WTC11 (cell line): ENCODE data around the gene KIAA0753. TPM values are rescaled to one million over a fixed set of nuclear protein-coding genes. Genes with fewer than 3 reads are reported as not detected.
A peak's percentile ranks its signal among the peaks of the same experiment; 100 is the strongest.

Experiments used
- ATAC-seq: fragments of 200-7000 bp; cut with Tn5 transposase; 2 replicates; pipeline ENCODE4 v1.10.0; 2021; ENCODE audit warnings: mild to moderate bottlenecking, moderate library complexity
- CTCF ChIA-PET: fragments of 300-600 bp; sonication (Branson Sonifier 250); formaldehyde crosslinking; loops from one replicate; lab custom pipeline; 2021; ENCODE audit warnings: antibody characterized with exemption; lab: Charles Lee
- POLR2A ChIA-PET: fragments of 350-600 bp; sonication (Branson Sonifier 250); formaldehyde crosslinking; loops from one replicate; lab custom pipeline; 2021; ENCODE audit warnings: antibody characterized with exemption; lab: Charles Lee
- DNase-seq: peaks from one replicate; pipeline ENCODE4 v3.0.0; 2021; ENCODE audit warnings: low spot score
- H3K27ac Mint-ChIP-seq: 2 replicates; pipeline ENCODE4 v1.8.0; 2021; ENCODE audit warnings: mixed read lengths
- H3K27me3 Mint-ChIP-seq: 2 replicates; pipeline ENCODE4 v1.8.0; 2021; ENCODE audit warnings: low read depth, mild to moderate bottlenecking, moderate library complexity, mixed read lengths
- H3K36me3 Mint-ChIP-seq: 2 replicates; pipeline ENCODE4 v1.8.0; 2021; ENCODE audit warnings: mixed read lengths
- H3K4me1 Mint-ChIP-seq: 2 replicates; pipeline ENCODE4 v1.8.0; 2022; ENCODE audit warnings: mixed read lengths
- H3K4me3 Mint-ChIP-seq: 2 replicates; pipeline ENCODE4 v1.8.0; 2021; ENCODE audit warnings: mild to moderate bottlenecking, moderate library complexity, mixed read lengths
- H3K9me3 Mint-ChIP-seq: 2 replicates; pipeline ENCODE4 v1.8.0; 2021; ENCODE audit warnings: mixed read lengths
- ATF1 ChIP-seq: sonication (generic); formaldehyde crosslinking; IDR thresholded peaks from 2 replicates; pipeline ENCODE4 v1.8.1; 2023; ENCODE audit warnings: mild to moderate bottlenecking, moderate library complexity, missing genetic modification reagents
- CBFB ChIP-seq: sonication (generic); formaldehyde crosslinking; IDR thresholded peaks from 2 replicates; pipeline ENCODE4 v1.8.1; 2022; ENCODE audit warnings: mild to moderate bottlenecking, low read depth, missing genetic modification reagents
- CREB1 ChIP-seq: sonication (generic); formaldehyde crosslinking; IDR thresholded peaks from 2 replicates; pipeline ENCODE4 v1.8.0; 2023; ENCODE audit warnings: mild to moderate bottlenecking, missing genetic modification reagents
- ELF4 ChIP-seq: sonication (generic); formaldehyde crosslinking; IDR thresholded peaks from 2 replicates; pipeline ENCODE4 v1.8.1; 2022; ENCODE audit warnings: low read depth, mild to moderate bottlenecking, moderate library complexity, missing genetic modification reagents
- FOXK1 ChIP-seq: sonication (generic); formaldehyde crosslinking; IDR thresholded peaks from 2 replicates; pipeline ENCODE4 v1.8.0; 2022; ENCODE audit warnings: mild to moderate bottlenecking, moderate library complexity, missing genetic modification reagents
- JAZF1 ChIP-seq: fragments of 250-450 bp; sonication (Bioruptor Pico); IDR thresholded peaks from 2 replicates; pipeline ENCODE4 v1.9.0; 2021; ENCODE audit warnings: moderate library complexity, mild to moderate bottlenecking, inconsistent platforms
- KAT7 ChIP-seq: sonication (generic); formaldehyde crosslinking; IDR thresholded peaks from 2 replicates; pipeline ENCODE4 v1.8.1; 2023; ENCODE audit warnings: missing genetic modification reagents, mild to moderate bottlenecking, borderline replicate concordance
- MXD4 ChIP-seq: fragments of 250-450 bp; sonication (Bioruptor Pico); IDR thresholded peaks from 2 replicates; pipeline ENCODE4 v1.8.0; 2021; ENCODE audit warnings: mild to moderate bottlenecking, moderate library complexity, borderline replicate concordance
- NFATC4 ChIP-seq: fragments of 250-450 bp; sonication (Bioruptor Pico); IDR thresholded peaks from 2 replicates; pipeline ENCODE4 v1.9.0; 2021; ENCODE audit warnings: mild to moderate bottlenecking
- NR2C2 ChIP-seq: sonication (generic); formaldehyde crosslinking; IDR thresholded peaks from 2 replicates; pipeline ENCODE4 v1.8.0; 2022; ENCODE audit warnings: mild to moderate bottlenecking, missing genetic modification reagents
- NR3C1 ChIP-seq: sonication (generic); formaldehyde crosslinking; conservative IDR thresholded peaks from 2 replicates; pipeline ENCODE4 v1.8.1; 2023; ENCODE audit warnings: low read depth, mild to moderate bottlenecking, missing genetic modification reagents
- OVOL2 ChIP-seq: fragments of 250-450 bp; sonication (Bioruptor Pico); IDR thresholded peaks from 2 replicates; pipeline ENCODE4 v1.9.0; 2021; ENCODE audit warnings: mild to moderate bottlenecking, borderline replicate concordance
- SMAD3 ChIP-seq: sonication (generic); formaldehyde crosslinking; IDR thresholded peaks from 2 replicates; pipeline ENCODE4 v1.8.0; 2022; ENCODE audit warnings: missing genetic modification reagents, mild to moderate bottlenecking, borderline replicate concordance
- TP53 ChIP-seq: sonication (generic); formaldehyde crosslinking; IDR thresholded peaks from 2 replicates; pipeline ENCODE4 v1.8.1; 2023; ENCODE audit warnings: mild to moderate bottlenecking, missing genetic modification reagents
- ZBTB21 ChIP-seq: sonication (generic); formaldehyde crosslinking; IDR thresholded peaks from 2 replicates; pipeline ENCODE4 v1.8.1; 2023; ENCODE audit warnings: mild to moderate bottlenecking, missing genetic modification reagents, borderline replicate concordance
- ZNF263 ChIP-seq: sonication (generic); formaldehyde crosslinking; IDR thresholded peaks from 2 replicates; pipeline ENCODE4 v1.8.1; 2022; ENCODE audit warnings: low read depth, mild to moderate bottlenecking, moderate library complexity, missing genetic modification reagents
- ZNF317 ChIP-seq: sonication (generic); formaldehyde crosslinking; IDR thresholded peaks from 2 replicates; pipeline ENCODE4 v1.8.1; 2023; ENCODE audit warnings: low read depth, mild to moderate bottlenecking, moderate library complexity, missing genetic modification reagents, borderline replicate concordance
- ZNF396 ChIP-seq: fragments of 250-450 bp; sonication (Bioruptor Pico); IDR thresholded peaks from 2 replicates; pipeline ENCODE4 v1.8.0; 2021; ENCODE audit warnings: mild to moderate bottlenecking, moderate library complexity, borderline replicate concordance
- total RNA-seq: library from RNA; stranded (reverse); gene quantifications from 3 replicates; pipeline ENCODE4 v1.2.3, GENCODE V29; 2021
- TF ChIP-seq, protein P1 (sequence below): fragments of 250-450 bp; sonication (Bioruptor Pico); IDR thresholded peaks from 2 replicates; pipeline ENCODE4 v1.9.0; 2021; ENCODE audit warnings: moderate library complexity, mild to moderate bottlenecking, inconsistent platforms, borderline replicate concordance
- TF ChIP-seq, protein P2 (sequence below): sonication (generic); formaldehyde crosslinking; IDR thresholded peaks from 2 replicates; pipeline ENCODE4 v1.8.0; 2023; ENCODE audit warnings: missing genetic modification reagents
- TF ChIP-seq, protein P3 (sequence below): fragments of 250-450 bp; sonication (Bioruptor Pico); IDR thresholded peaks from 2 replicates; pipeline ENCODE4 v1.9.0; 2021; ENCODE audit warnings: mild to moderate bottlenecking
- TF ChIP-seq, protein P4 (sequence below): sonication (generic); formaldehyde crosslinking; IDR thresholded peaks from 2 replicates; pipeline ENCODE4 v1.8.0; 2022; ENCODE audit warnings: mild to moderate bottlenecking, missing genetic modification reagents
- TF ChIP-seq, protein P5 (sequence below): sonication (generic); formaldehyde crosslinking; IDR thresholded peaks from 2 replicates; pipeline ENCODE4 v1.8.1; 2022; ENCODE audit warnings: missing genetic modification reagents, borderline replicate concordance
- TF ChIP-seq, protein P6 (sequence below): fragments of 250-450 bp; sonication (Bioruptor Pico); IDR thresholded peaks from 2 replicates; pipeline ENCODE4 v1.9.0; 2021; ENCODE audit warnings: mild to moderate bottlenecking
- TF ChIP-seq, protein P7 (sequence below): fragments of 250-450 bp; sonication (Bioruptor Pico); conservative IDR thresholded peaks from 2 replicates; pipeline ENCODE4 v1.9.0; 2021; ENCODE audit warnings: mild to moderate bottlenecking

Gene KIAA0753
- total RNA-seq, 1 experiment from 2014 or later, result 22.8 TPM

DNA sequence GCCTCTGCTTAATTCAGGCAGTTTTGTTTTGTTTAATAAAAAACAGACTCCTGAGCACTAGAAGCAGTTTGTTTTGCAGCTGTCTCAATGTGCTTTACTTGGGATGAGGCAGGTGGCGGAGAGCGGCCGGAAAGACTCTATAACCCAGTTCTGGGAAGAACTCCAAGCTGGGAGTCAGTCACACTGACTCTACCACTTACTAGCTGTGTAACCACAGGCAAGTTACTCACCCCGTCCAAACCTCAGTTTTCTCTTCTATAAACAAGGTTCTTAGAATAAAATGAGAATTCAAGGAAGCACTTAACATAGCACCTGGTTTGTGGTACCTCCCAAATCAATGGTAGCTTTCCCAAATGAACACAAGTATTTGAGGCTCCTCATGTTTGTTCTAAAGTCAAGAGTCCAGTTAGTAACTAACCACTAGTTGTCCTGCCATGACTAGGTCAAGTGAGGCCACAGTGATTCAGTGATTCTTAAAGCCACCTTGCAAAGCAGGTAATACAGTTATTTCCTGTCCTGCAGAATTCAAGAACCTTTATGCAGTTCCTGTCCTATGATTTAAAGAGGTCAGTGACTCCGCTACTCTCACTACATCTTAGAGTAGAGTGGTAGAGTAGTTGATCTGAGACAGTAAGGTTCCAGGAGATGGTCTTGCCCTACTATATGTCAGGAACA lies 3.1 kb upstream of the KIAA0753 start:
- Mint-ChIP-seq H3K4me3 (no peak overlapping the region), H3K9me3 (no peaks in the 10 kb centered on the region), H3K4me1 (peaks cover 28% of the 10 kb centered on the region), H3K27me3 (no peaks in the 10 kb centered on the region), H3K36me3 (peaks cover 48% of the 10 kb centered on the region), H3K27ac (no peak overlapping the region)
- no peak for TF ChIP-seq OVOL2 (CRISPR knock-in tag)
- no peak for TF ChIP-seq ATF1 (CRISPR knock-in tag)
- TF ChIP-seq, protein P1, sequence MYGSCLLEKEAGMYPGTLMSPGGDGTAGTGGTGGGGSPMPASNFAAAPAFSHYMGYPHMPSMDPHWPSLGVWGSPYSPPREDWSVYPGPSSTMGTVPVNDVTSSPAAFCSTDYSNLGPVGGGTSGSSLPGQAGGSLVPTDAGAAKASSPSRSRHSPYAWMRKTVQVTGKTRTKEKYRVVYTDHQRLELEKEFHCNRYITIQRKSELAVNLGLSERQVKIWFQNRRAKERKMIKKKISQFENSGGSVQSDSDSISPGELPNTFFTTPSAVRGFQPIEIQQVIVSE (CRISPR knock-in tag), result no peak
- TF ChIP-seq, protein P2, sequence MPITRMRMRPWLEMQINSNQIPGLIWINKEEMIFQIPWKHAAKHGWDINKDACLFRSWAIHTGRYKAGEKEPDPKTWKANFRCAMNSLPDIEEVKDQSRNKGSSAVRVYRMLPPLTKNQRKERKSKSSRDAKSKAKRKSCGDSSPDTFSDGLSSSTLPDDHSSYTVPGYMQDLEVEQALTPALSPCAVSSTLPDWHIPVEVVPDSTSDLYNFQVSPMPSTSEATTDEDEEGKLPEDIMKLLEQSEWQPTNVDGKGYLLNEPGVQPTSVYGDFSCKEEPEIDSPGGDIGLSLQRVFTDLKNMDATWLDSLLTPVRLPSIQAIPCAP, result no peak
- TF ChIP-seq NR2C2 (CRISPR knock-in tag), result no peak
- no peak for TF ChIP-seq FOXK1 (CRISPR knock-in tag)
- TF ChIP-seq, protein P3, sequence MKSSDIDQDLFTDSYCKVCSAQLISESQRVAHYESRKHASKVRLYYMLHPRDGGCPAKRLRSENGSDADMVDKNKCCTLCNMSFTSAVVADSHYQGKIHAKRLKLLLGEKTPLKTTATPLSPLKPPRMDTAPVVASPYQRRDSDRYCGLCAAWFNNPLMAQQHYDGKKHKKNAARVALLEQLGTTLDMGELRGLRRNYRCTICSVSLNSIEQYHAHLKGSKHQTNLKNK, result no peak
- TF ChIP-seq, protein P4, sequence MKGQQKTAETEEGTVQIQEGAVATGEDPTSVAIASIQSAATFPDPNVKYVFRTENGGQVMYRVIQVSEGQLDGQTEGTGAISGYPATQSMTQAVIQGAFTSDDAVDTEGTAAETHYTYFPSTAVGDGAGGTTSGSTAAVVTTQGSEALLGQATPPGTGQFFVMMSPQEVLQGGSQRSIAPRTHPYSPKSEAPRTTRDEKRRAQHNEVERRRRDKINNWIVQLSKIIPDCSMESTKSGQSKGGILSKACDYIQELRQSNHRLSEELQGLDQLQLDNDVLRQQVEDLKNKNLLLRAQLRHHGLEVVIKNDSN (CRISPR knock-in tag), result no peak
- TF ChIP-seq CREB1 (CRISPR knock-in tag), result no peak
- TF ChIP-seq NFATC4 (CRISPR knock-in tag), result no peak
- TF ChIP-seq JAZF1 (CRISPR knock-in tag), result no peak
- TF ChIP-seq TP53 (CRISPR knock-in tag), result no peak
- TF ChIP-seq ZNF396 (CRISPR knock-in tag), result no peak
- TF ChIP-seq ZBTB21 (CRISPR knock-in tag), result no peak
- no peak for DNase-seq
- CTCF ChIA-PET, result no interaction called here
- POLR2A ChIA-PET, result no interaction called here
- ATAC-seq, result no peak

DNA sequence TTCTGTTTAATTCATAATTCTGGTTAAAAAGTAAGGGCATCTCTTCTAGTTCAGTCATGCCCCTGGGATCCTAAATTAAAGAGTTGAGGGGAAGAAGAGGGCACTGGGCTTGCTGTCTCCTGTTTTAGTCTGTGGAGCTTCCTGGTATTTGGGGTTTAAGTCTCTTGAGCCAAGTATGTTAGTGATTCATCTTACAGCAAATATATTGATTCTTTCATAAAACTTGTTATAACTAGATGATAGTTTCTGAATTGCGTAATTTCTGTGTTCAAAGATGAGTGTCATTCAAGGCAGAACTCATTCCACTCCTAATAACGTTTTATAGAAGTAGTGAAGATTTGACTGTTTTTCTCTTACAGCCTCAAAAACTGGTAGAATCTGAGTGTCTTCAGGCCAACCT lies 2.1 kb upstream of the KIAA0753 start:
- ChIA-PET CTCF (no interaction called here), POLR2A (no interaction called here)
- DNase-seq (no peak), ATAC-seq (no peak)
- H3K36me3 Mint-ChIP-seq, result peaks cover 39% of the 10 kb centered on the region
- H3K27ac Mint-ChIP-seq, result no peak overlapping the region
- no peaks in the 10 kb centered on the region for H3K9me3 Mint-ChIP-seq
- H3K4me1 Mint-ChIP-seq, result peaks cover 24% of the 10 kb centered on the region
- no peaks in the 10 kb centered on the region for H3K27me3 Mint-ChIP-seq
- H3K4me3 Mint-ChIP-seq, result peak overlapping the region; percentile 88
- TF ChIP-seq SMAD3 (CRISPR knock-in tag) (no peak), ATF1 (CRISPR knock-in tag) (no peak), NR3C1 (CRISPR knock-in tag) (no peak), ZBTB21 (CRISPR knock-in tag) (no peak), MXD4 (CRISPR knock-in tag) (no peak), NR2C2 (CRISPR knock-in tag) (no peak), ZNF317 (no peak), FOXK1 (CRISPR knock-in tag) (no peak), KAT7 (no peak), ZNF263 (CRISPR knock-in tag) (no peak), NFATC4 (CRISPR knock-in tag) (no peak), ELF4 (CRISPR knock-in tag) (no peak), CBFB (CRISPR knock-in tag) (no peak)
- TF ChIP-seq, protein P5, sequence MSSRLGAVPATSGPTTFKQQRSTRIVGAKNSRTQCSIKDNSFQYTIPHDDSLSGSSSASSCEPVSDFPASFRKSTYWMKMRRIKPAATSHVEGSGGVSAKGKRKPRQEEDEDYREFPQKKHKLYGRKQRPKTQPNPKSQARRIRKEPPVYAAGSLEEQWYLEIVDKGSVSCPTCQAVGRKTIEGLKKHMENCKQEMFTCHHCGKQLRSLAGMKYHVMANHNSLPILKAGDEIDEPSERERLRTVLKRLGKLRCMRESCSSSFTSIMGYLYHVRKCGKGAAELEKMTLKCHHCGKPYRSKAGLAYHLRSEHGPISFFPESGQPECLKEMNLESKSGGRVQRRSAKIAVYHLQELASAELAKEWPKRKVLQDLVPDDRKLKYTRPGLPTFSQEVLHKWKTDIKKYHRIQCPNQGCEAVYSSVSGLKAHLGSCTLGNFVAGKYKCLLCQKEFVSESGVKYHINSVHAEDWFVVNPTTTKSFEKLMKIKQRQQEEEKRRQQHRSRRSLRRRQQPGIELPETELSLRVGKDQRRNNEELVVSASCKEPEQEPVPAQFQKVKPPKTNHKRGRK (CRISPR knock-in tag), result no peak
- TF ChIP-seq, protein P6, sequence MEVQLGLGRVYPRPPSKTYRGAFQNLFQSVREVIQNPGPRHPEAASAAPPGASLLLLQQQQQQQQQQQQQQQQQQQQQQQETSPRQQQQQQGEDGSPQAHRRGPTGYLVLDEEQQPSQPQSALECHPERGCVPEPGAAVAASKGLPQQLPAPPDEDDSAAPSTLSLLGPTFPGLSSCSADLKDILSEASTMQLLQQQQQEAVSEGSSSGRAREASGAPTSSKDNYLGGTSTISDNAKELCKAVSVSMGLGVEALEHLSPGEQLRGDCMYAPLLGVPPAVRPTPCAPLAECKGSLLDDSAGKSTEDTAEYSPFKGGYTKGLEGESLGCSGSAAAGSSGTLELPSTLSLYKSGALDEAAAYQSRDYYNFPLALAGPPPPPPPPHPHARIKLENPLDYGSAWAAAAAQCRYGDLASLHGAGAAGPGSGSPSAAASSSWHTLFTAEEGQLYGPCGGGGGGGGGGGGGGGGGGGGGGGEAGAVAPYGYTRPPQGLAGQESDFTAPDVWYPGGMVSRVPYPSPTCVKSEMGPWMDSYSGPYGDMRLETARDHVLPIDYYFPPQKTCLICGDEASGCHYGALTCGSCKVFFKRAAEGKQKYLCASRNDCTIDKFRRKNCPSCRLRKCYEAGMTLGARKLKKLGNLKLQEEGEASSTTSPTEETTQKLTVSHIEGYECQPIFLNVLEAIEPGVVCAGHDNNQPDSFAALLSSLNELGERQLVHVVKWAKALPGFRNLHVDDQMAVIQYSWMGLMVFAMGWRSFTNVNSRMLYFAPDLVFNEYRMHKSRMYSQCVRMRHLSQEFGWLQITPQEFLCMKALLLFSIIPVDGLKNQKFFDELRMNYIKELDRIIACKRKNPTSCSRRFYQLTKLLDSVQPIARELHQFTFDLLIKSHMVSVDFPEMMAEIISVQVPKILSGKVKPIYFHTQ (CRISPR knock-in tag), result no peak
- TF ChIP-seq, protein P7, sequence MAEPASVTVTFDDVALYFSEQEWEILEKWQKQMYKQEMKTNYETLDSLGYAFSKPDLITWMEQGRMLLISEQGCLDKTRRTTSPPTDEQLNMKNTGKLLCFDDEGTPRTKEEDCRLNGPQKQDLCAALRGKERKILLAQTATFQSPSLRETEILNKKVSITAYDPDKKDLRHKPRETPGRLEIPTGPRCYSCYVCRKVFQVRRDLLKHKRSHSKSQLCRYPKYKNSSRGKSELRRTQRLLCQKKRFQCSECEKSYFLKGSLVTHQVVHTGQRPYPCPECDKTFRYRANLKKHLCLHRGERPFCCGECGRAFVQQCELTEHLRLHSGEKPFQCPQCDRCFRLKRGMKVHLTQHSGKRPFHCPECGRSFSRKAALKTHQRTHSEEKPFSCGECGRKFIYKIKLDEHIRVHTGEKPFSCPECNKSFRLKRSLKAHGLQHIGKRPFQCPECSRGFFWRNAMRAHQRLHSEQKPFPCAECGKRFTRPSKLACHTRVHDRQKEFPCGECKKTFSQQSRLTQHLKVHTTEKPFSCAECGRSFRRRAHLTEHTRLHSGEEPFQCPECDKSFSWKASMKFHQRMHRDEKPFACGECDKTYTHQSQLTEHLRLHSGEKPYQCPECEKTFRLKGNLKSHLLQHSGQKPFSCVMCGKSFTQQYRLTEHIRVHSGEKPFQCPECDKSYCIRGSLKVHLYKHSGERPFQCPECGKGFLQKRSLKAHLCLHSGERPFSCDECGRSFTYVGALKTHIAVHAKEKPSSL (CRISPR knock-in tag), result no peak
